Tongue (tissue), 2 donors: ENCODE results near the gene RFX2. TPM values are rescaled to one million over a fixed set of nuclear protein-coding genes. Genes with fewer than 3 reads are reported as not detected.
"Not testable (repeated sequence)": the region's sequence is repeated elsewhere in the genome, so short reads cannot be mapped to it uniquely, and the experiment has no call there.

ENCODE experiments used
- DNase-seq: peaks from one replicate; pipeline ENCODE4 v3.0.0-alpha.2; 2015
- total RNA-seq: library from RNA; depleted of rRNA; stranded (reverse); fragments of >200 nt; gene quantifications from one replicate; pipeline ENCODE4 v1.2.3, GENCODE V29; 2014

The RFX2 gene
- total RNA-seq, 1 donor from 2014 or later: 12.5 TPM

GRCh38 chr19:6012426-6013170 lies 97.7 kb downstream of the RFX2 start:
- no peak for DNase-seq

GRCh38 chr19:6011794-6012193 lies 98.5 kb downstream of the RFX2 start:
- no peak for DNase-seq

- DNase-seq: no peak
Observed at GRCh38 chr19:6011206-6011605, 99.1 kb downstream of the RFX2 start.

GRCh38 chr19:6010107-6010506 lies 100.2 kb downstream of the RFX2 start:
- DNase-seq: no peak

- DNase-seq: no peak
Observed at GRCh38 chr19:6007866-6008265, 102.4 kb downstream of the RFX2 start.

- DNase-seq: no peak
Observed at GRCh38 chr19:6006896-6007295, 103.4 kb downstream of the RFX2 start.

- not testable (repeated sequence) for DNase-seq
Observed at GRCh38 chr19:6006070-6006446, 104.2 kb downstream of the RFX2 start.

- no peak for DNase-seq
Observed at GRCh38 chr19:6005321-6006069, 104.8 kb downstream of the RFX2 start.

- DNase-seq: no peak
Observed at GRCh38 chr19:6003976-6004375, 106.3 kb downstream of the RFX2 start.

- DNase-seq: no peak
Observed at GRCh38 chr19:6002591-6002990, 107.7 kb downstream of the RFX2 start.

GRCh38 chr19:6000228-6000847 lies 110.0 kb downstream of the RFX2 start:
- no peak for DNase-seq

GRCh38 chr19:5999693-6000092 lies 110.6 kb downstream of the RFX2 start:
- no peak for DNase-seq

GRCh38 chr19:5997371-5997770 lies 112.9 kb downstream of the RFX2 start:
- DNase-seq: no peak

GRCh38 chr19:5996623-5997320 lies 113.5 kb downstream of the RFX2 start:
- DNase-seq: no peak

- no peak for DNase-seq
Observed at GRCh38 chr19:5996102-5996501, 114.2 kb downstream of the RFX2 start.

- no peak for DNase-seq
Observed at GRCh38 chr19:5995606-5996005, 114.7 kb downstream of the RFX2 start.

GRCh38 chr19:5994405-5995165 lies 115.7 kb downstream of the RFX2 start:
- DNase-seq: no peak

- peak; percentile 88 for DNase-seq
Observed at GRCh38 chr19:5993648-5994358, 116.5 kb downstream of the RFX2 start.

GRCh38 chr19:5993201-5993600 lies 117.1 kb downstream of the RFX2 start:
- DNase-seq: peak; percentile 81

- DNase-seq: no peak
Observed at GRCh38 chr19:5992756-5993155, 117.5 kb downstream of the RFX2 start.

GRCh38 chr19:5991244-5991838 lies 119.0 kb downstream of the RFX2 start:
- DNase-seq: no peak
